ENCODE data around the gene CTPS2. TPM values are rescaled to one million over a fixed set of nuclear protein-coding genes. Genes with fewer than 3 reads are reported as not detected.
"Not testable (repeated sequence)": the region's sequence is repeated elsewhere in the genome, so short reads cannot be mapped to it uniquely, and the experiment has no call there.

CTPS2 gene, protein sequence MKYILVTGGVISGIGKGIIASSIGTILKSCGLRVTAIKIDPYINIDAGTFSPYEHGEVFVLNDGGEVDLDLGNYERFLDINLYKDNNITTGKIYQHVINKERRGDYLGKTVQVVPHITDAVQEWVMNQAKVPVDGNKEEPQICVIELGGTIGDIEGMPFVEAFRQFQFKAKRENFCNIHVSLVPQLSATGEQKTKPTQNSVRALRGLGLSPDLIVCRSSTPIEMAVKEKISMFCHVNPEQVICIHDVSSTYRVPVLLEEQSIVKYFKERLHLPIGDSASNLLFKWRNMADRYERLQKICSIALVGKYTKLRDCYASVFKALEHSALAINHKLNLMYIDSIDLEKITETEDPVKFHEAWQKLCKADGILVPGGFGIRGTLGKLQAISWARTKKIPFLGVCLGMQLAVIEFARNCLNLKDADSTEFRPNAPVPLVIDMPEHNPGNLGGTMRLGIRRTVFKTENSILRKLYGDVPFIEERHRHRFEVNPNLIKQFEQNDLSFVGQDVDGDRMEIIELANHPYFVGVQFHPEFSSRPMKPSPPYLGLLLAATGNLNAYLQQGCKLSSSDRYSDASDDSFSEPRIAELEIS
- polyA plus RNA-seq (ENCODE audit: insufficient read length) = 52.2 TPM
- long read RNA-seq, donor 1, transcript CTPS2-205 (2 exons, 521 nt) = major isoform, 5 of 25 reads
- long read RNA-seq, donor 1, partial matches to known transcripts = 20 of 25 reads
- long read RNA-seq, donor 1, other reads (novel, unspliced or antisense) = 0 of 25 reads
- long read RNA-seq, donor 2, partial matches to known transcripts = 0 of 1 reads
- long read RNA-seq, donor 2, other reads (novel, unspliced or antisense) = 0 of 1 reads
- long read RNA-seq, donor 3, partial matches to known transcripts = 0 of 3 reads
- long read RNA-seq, donor 3, other reads (novel, unspliced or antisense) = 0 of 3 reads
- long read RNA-seq, donor 4 = 0 reads
- long read RNA-seq, donor 5, partial matches to known transcripts = 47 of 90 reads
- long read RNA-seq, donor 5, other reads (novel, unspliced or antisense) = 41 of 90 reads
- long read RNA-seq, donor 6, partial matches to known transcripts = 122 of 126 reads
- long read RNA-seq, donor 6, other reads (novel, unspliced or antisense) = 0 of 126 reads
- long read RNA-seq, donor 7, partial matches to known transcripts = 0 of 7 reads
- long read RNA-seq, donor 7, other reads (novel, unspliced or antisense) = 0 of 7 reads
- long read RNA-seq, donor 8, partial matches to known transcripts = 0 of 4 reads
- long read RNA-seq, donor 8, other reads (novel, unspliced or antisense) = 0 of 4 reads

- peak; percentile 67 for DNase-seq
These were observed at the start of gene CTPS2 for GRCh38 chrX:16712548-16713155. TSS of gene CTPS2 (minus strand) at chrX:16712669. CDS start at chrX:16702902, 9,767 bp downstream.

- not testable (repeated sequence) for DNase-seq
These were observed 49.0 kb upstream of the CTPS2 start for GRCh38 chrX:16761500-16761899.

- no peak for DNase-seq
These were observed 44.3 kb upstream of the CTPS2 start for GRCh38 chrX:16756724-16757123.

GRCh38 chrX:16754019-16754418 is 41.5 kb upstream of the CTPS2 start:
- DNase-seq = no peak

DNA sequence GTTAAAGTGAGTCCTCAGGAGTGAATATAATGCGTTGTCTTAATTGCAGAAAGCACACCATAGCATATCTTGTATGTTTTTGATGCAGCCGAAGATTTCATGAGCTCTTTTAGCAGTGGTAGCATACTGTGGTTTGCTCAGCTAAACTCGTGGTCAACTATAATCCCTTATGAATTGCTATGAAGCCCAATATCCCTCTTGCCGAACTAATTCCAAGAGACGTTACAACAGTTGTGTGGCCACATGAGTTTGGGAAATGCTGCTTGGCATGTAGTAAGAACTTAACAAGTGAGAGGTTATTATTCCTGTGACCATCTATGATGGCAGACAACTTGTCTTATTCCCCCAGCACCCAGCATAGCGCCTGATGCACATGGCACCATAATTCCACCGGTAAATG is 37.7 kb upstream of the CTPS2 start:
- no peak for DNase-seq

- DNase-seq = no peak
These were observed 36.0 kb upstream of the CTPS2 start for GRCh38 chrX:16748425-16748824.

DNA sequence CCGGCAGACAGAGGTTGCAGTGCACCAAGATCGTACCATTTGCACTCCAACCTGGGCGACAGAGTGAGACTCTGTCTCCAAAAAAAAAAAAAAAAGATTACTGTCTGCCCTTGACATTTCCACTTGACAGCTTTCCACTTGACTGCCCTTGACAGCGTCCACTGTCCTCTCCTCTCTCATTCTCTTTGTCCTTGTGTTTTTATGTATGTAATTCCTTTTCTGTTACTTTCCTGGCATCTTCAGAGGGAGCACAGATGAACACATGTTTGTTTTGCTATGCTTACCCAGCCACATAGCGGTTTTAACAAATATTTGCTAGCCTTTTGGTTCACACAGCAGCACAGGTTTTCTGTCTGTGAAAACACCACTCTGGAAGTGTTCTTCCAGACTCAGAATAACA is 33.2 kb upstream of the CTPS2 start:
- DNase-seq = no peak

DNA sequence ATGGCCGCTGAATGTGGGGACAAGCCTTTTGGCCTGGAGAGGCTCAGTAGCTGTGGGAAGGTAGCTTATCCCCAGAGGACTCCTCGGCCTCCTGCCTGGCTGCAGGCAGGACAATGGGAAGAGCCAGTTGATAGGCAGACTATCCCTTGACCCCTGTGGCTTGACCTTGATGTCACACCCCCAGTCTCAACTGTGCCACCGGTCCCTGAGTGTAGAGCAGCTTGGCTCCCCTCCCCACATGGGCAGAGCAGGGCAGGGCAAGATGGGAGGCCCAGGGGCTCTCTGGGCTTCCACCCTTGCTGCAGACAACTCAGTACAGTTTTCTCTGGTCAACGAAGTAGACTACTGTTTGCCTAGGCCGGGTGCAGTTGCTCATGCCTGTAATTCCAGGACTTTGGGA is 32.6 kb upstream of the CTPS2 start:
- no peak for DNase-seq

DNA sequence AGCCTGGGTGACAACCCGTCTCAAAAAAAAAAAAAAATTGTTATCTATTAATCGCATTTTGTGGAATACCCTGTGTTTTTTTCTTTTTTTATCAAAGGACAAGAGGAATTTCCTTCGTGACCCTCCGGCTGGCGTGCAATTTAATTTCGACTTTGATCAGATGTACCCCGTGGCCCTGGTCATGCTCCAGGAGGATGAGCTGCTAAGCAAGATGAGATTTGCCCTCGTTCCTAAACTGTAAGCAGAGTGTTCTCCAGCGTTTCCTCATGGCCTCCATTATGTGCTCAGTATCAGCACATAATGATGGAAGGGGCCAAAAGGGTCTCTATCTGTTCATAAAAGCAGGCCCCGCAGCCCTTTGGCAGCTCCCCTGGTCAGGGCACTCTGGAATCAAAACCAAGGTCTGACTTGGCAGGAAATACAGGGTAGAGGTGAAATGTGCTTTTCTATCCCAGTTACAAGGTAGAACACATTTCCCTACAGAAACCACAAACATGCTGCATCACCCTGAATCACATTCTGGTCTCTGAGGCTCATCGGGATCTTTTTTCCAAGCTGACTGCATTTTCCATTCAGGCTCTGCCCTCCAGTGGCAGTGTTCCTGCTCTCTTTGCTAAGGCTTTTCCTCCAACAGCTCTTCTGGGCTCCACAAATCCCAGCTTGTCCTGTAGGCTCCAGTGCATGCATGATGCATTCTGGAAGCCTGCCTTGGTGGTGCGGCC is 31.3 kb upstream of the CTPS2 start:
- DNase-seq = no peak

DNA sequence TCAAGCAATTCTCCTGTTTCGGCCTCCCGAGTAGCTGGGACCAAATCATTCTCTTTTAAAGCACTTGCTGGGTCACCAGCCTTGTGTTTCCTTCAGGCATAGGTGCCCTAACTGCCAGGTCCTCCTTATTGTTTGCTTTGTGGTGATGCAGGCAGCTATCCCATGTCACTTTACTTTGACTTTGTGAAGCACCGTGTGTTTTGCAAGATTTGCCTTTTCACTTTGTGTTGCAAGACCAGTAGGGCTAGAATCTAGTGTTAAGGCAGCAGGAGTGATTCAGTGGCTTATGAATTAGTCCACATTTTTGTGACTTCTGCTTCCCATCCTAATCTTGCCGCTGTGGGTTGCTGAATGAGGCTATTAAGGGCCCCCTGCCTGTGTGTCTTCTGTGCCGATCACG is 27.1 kb upstream of the CTPS2 start:
- DNase-seq = no peak

- no peak for DNase-seq
These were observed 24.6 kb upstream of the CTPS2 start for GRCh38 chrX:16737024-16737423.

- DNase-seq = no peak
These were observed 20.5 kb upstream of the CTPS2 start for GRCh38 chrX:16733013-16733412.

GRCh38 chrX:16730450-16730849 is 18.0 kb upstream of the CTPS2 start:
- no peak for DNase-seq

DNA sequence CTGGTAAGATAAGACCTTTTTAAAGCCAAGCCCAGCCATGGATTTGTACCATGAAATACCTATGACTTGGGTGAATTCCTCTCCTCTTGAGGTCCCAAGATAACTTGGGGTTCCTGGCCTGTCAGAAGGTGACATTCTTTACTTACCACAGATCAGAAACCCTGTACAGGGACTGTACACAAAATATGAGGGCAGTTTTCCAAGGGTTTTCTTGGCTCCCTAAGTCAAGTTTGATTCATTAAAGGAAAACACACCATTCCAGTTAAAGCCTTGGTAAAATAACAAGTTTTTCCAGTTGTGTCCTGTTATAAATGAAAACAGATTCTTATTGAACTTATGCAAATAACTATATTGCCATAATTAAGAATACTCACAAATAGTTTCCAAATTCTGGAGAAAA is 15.2 kb upstream of the CTPS2 start:
- DNase-seq = no peak

DNA sequence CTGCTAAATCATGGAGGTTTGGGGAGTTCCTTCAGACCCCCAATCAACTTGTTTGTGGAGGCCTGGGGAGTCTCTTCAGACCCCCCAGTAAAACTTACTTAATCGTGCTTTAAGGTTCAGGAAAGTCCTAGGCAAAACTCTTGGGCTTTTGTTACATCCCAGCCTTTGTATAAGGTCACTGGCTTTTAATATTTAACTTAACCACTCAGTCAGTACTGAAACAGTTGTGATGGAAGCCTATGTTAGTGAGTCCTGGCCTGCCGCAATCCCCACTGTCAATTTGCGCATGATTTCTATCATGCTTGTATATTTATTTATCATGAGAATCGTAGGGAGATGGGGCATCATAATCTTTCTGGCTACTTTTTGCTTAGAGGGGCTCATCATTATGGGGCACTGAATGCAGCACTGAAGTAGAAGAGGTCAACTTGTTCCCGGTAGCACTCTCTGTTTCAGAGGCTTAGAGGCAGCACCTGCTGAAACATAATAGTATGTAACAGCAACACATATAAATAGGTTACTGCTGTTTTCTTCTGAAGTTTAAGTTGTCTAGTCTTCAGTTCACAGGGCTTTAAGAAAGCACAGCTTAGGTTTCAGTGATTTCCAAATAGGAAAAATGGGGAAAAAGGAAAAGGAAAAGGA is 14.0 kb upstream of the CTPS2 start:
- not testable (repeated sequence) for DNase-seq

GRCh38 chrX:16725072-16725471 is 12.6 kb upstream of the CTPS2 start:
- DNase-seq = no peak

DNA sequence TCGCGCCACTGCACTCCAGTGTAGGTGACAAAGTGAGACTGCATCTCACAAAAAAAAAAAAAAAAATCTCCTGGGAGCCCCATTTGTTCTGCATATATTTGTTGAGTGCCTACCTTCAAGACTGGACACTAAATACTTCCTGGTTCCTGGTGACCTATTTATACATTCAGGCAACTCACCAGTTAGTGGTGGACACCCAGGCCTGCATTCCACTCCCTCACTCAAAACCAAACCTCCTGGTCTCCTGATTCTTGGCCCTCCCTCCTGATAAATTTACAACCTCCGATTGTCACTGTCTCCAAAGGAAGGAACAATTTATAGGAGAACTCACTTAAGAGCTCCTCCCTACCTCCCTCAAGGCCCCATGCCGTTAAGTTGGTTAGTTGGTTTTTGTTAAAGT is 10.0 kb upstream of the CTPS2 start:
- DNase-seq = no peak

DNA sequence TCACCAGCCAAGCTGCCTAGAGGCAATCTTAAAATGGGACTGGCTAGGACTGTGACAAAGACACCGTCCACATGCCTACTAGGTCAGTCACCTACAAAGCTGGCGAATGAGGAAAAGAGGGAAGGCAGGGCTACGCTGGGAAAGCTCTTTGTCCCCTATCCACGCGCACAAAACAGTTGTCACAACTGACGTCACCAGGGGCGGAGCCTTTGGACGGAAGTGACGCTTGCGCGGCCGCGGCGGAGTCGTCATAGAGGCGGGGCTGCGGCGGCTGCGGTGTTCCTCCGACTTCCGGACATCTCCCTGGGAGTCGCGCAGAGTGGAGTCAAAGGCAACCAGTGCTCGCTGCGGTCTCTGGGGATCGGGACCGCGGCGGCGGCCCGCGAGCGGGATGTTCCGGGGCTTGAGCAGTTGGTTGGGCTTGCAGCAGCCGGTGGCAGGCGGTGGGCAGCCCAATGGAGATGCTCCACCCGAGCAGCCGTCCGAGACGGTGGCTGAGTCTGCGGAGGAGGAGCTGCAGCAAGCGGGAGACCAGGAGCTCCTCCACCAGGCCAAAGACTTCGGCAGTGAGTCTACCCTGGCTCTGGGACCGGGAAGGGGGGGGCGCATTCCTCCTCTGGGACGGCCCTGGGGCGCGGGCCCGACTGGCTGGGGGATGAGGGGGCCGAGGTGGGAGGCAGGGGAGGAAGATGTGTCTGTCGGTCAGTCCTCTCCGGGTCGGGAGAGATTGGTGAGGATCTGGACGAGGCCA is 7.0 kb upstream of the CTPS2 start, which contains the start of gene SYAP1:
Gene SYAP1, plus strand, starts transcription at position 279 of the 751 bp plus-strand sequence. Its CDS starts 113 bp downstream, at position 392.
- DNase-seq = peak; percentile 97

DNA sequence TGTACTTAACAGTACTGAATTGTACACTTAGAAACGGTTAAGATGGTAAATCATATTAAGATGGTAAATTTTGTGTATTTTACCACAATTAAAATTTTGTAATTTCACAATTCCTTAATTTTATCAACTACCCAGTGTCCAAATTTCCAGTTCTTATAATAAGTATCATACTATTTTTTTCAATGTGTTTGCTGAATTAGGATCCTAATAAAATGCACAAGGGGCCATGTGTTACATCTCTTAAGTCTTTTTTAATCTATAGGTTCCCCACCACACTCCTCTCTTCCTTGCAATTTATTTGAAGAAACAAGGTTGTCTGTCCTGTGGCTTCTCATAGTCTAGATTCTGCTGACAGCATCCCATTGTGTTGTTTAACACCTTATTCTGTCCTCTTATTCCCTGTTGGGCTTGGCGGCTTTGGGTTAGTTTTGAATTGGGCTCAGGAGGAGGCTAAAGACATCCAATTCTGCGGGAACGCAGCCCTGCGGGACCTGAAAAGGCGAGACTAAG is 6.4 kb upstream of the CTPS2 start:
- DNase-seq = no peak

Measured in left kidney (tissue), 8 donors.